HEK293 (cell line): Measurements from ENCODE around the gene IL36B.

Experiments
- CTCF ChIA-PET: fragments of 350-600 bp; formaldehyde crosslinking; extraction: SDS; loops from one replicate; lab custom pipeline; 2021; ENCODE audit warnings: antibody characterized with exemption; lab: Yijun Ruan, JAX
- POLR2A ChIA-PET: fragments of 300-600 bp; formaldehyde crosslinking; extraction: SDS; loops from one replicate; lab custom pipeline; 2020; ENCODE audit warnings: antibody characterized with exemption, inconsistent platforms; lab: Yijun Ruan, JAX
- H3K27ac ChIP-seq: fragments of 200-500 bp; sonication (Bioruptor generic); 2 replicates; pipeline ENCODE4 v1.5.1; 2014; ENCODE audit warnings: low read depth, low read length, control low read depth, inconsistent platforms; ENCODE audit errors: extremely low read depth
- H3K36me3 ChIP-seq, 2 experiments: fragments of 200-500 bp in 1 of 2; sonication (Bioruptor generic) in 1 of 2; 1 replicate in 1 of 2; 2 replicates in 1 of 2; pipeline ENCODE4 v1.5.1; 2014 to 2017; ENCODE audit warnings: inconsistent platforms in 2 of 2, low read length in 2 of 2; ENCODE audit not compliant: control insufficient read depth in 2 of 2, insufficient read depth in 1 of 2
- H3K4me1 ChIP-seq: fragments of 200-500 bp; sonication (Bioruptor generic); 2 replicates; pipeline ENCODE4 v1.5.1; 2014; ENCODE audit warnings: mild to moderate bottlenecking, low read length, inconsistent platforms; ENCODE audit not compliant: control insufficient read depth, insufficient read depth
- H3K4me3 ChIP-seq: 2 replicates; pipeline ENCODE4 v1.5.1; 2011; ENCODE audit warnings: low read depth, mild to moderate bottlenecking, control low read depth, low read length, moderate library complexity
- H3K9me3 ChIP-seq: fragments of 200-500 bp; sonication (Bioruptor generic); 2 replicates; pipeline ENCODE4 v1.5.1; 2014; ENCODE audit warnings: low read depth, low read length, inconsistent platforms; ENCODE audit not compliant: control insufficient read depth, insufficient read depth
- HOXD13 ChIP-seq: sonication (generic); formaldehyde crosslinking; IDR thresholded peaks from 2 replicates; pipeline ENCODE4 v1.8.0; 2022; ENCODE audit warnings: missing genetic modification reagents, borderline replicate concordance
- IKZF3 ChIP-seq: fragments of 450-650 bp; IDR thresholded peaks from 2 replicates; pipeline ENCODE4 v1.5.0; 2018; ENCODE audit warnings: missing biosample characterization, mild to moderate bottlenecking, missing genetic modification characterization, moderate library complexity
- KLF16 ChIP-seq: fragments of 450-650 bp; formaldehyde crosslinking; IDR thresholded peaks from 2 replicates; pipeline ENCODE4 v1.5.1; 2017; ENCODE audit warnings: missing biosample characterization, missing genetic modification characterization
- KLF9 ChIP-seq: fragments of 450-650 bp; formaldehyde crosslinking; IDR thresholded peaks from 2 replicates; pipeline ENCODE4 v1.5.1; 2016; ENCODE audit warnings: missing biosample characterization, missing genetic modification characterization, low read depth
- RBAK ChIP-seq: fragments of 450-650 bp; formaldehyde crosslinking; IDR thresholded peaks from 2 replicates; pipeline ENCODE4 v1.5.1; 2016; ENCODE audit warnings: missing biosample characterization, missing genetic modification characterization
- SETDB1 ChIP-seq: IDR thresholded peaks from one replicate; pipeline ENCODE4 v1.6.1; 2017; ENCODE audit warnings: mild to moderate bottlenecking, low read length, moderate library complexity, mixed read lengths; ENCODE audit not compliant: insufficient read length
- SP3 ChIP-seq: fragments of 450-650 bp; formaldehyde crosslinking; IDR thresholded peaks from 2 replicates; pipeline ENCODE4 v1.5.1; 2016; ENCODE audit warnings: missing biosample characterization, missing genetic modification characterization
- TCF7L2 ChIP-seq: IDR thresholded peaks from 2 replicates; pipeline ENCODE4 v1.6.1; 2011; ENCODE audit warnings: low read depth, mild to moderate bottlenecking, inconsistent platforms, low read length, moderate library complexity, borderline replicate concordance
- ZBTB17 ChIP-seq: fragments of 450-650 bp; formaldehyde crosslinking; IDR thresholded peaks from 2 replicates; pipeline ENCODE4 v1.5.1; 2016; ENCODE audit warnings: missing biosample characterization, missing genetic modification characterization
- ZBTB48 ChIP-seq: fragments of 450-650 bp; formaldehyde crosslinking; IDR thresholded peaks from 2 replicates; pipeline ENCODE4 v1.5.1; 2016; ENCODE audit warnings: missing biosample characterization, missing genetic modification characterization
- ZFP69B ChIP-seq: fragments of 450-650 bp; formaldehyde crosslinking; IDR thresholded peaks from 2 replicates; pipeline ENCODE4 v1.5.1; 2016; ENCODE audit warnings: missing biosample characterization, missing genetic modification characterization
- ZNF10 ChIP-seq: fragments of 450-650 bp; formaldehyde crosslinking; IDR thresholded peaks from 2 replicates; pipeline ENCODE4 v1.5.1; 2017; ENCODE audit warnings: missing biosample characterization, missing genetic modification characterization
- ZNF121 ChIP-seq: fragments of 450-650 bp; formaldehyde crosslinking; IDR thresholded peaks from 2 replicates; pipeline ENCODE4 v1.5.1; 2016; ENCODE audit warnings: missing biosample characterization, missing genetic modification characterization
- ZNF175 ChIP-seq: fragments of 450-650 bp; formaldehyde crosslinking; IDR thresholded peaks from 2 replicates; pipeline ENCODE4 v1.5.1; 2016; ENCODE audit warnings: missing biosample characterization, missing genetic modification characterization
- ZNF2 ChIP-seq: fragments of 450-650 bp; formaldehyde crosslinking; IDR thresholded peaks from 2 replicates; pipeline ENCODE4 v1.5.1; 2016; ENCODE audit warnings: missing biosample characterization, missing genetic modification characterization
- ZNF324 ChIP-seq: fragments of 450-650 bp; formaldehyde crosslinking; IDR thresholded peaks from 2 replicates; pipeline ENCODE4 v1.5.1; 2016; ENCODE audit warnings: missing biosample characterization, missing genetic modification characterization
- ZNF404 ChIP-seq: fragments of 450-650 bp; formaldehyde crosslinking; IDR thresholded peaks from 2 replicates; pipeline ENCODE4 v1.5.1; 2017; ENCODE audit warnings: missing biosample characterization, missing genetic modification characterization
- ZNF416 ChIP-seq: fragments of 450-650 bp; formaldehyde crosslinking; IDR thresholded peaks from 2 replicates; pipeline ENCODE4 v1.5.1; 2016; ENCODE audit warnings: missing biosample characterization, missing genetic modification characterization
- ZNF48 ChIP-seq: fragments of 450-650 bp; formaldehyde crosslinking; IDR thresholded peaks from 2 replicates; pipeline ENCODE4 v1.5.1; 2016; ENCODE audit warnings: missing biosample characterization, missing genetic modification characterization
- ZNF555 ChIP-seq: fragments of 450-650 bp; formaldehyde crosslinking; conservative IDR thresholded peaks from 2 replicates; pipeline ENCODE4 v1.5.1; 2017; ENCODE audit warnings: missing biosample characterization, mild to moderate bottlenecking, missing genetic modification characterization, inconsistent platforms
- ZNF560 ChIP-seq: fragments of 450-650 bp; formaldehyde crosslinking; IDR thresholded peaks from 2 replicates; pipeline ENCODE4 v1.5.1; 2017; ENCODE audit warnings: missing biosample characterization, missing genetic modification characterization, borderline replicate concordance
- ZNF624 ChIP-seq: fragments of 450-650 bp; formaldehyde crosslinking; IDR thresholded peaks from 2 replicates; pipeline ENCODE4 v1.5.1; 2017; ENCODE audit warnings: missing biosample characterization, missing genetic modification characterization
- ZNF670 ChIP-seq: fragments of 450-650 bp; formaldehyde crosslinking; IDR thresholded peaks from 2 replicates; pipeline ENCODE4 v1.5.1; 2016; ENCODE audit warnings: missing biosample characterization, missing genetic modification characterization, low read depth
- ZNF777 ChIP-seq: fragments of 450-650 bp; formaldehyde crosslinking; IDR thresholded peaks from 2 replicates; pipeline ENCODE4 v1.5.1; 2017; ENCODE audit warnings: missing biosample characterization, missing genetic modification characterization, borderline replicate concordance
- TF ChIP-seq, protein P1 (sequence below): fragments of 450-650 bp; formaldehyde crosslinking; IDR thresholded peaks from 2 replicates; pipeline ENCODE4 v1.5.1; 2016; ENCODE audit warnings: missing biosample characterization, missing genetic modification characterization
- TF ChIP-seq, protein P2 (sequence below): fragments of 450-650 bp; formaldehyde crosslinking; IDR thresholded peaks from 2 replicates; pipeline ENCODE4 v1.5.1; 2017; ENCODE audit warnings: missing biosample characterization, missing genetic modification characterization
- TF ChIP-seq, protein P3 (sequence below): fragments of 450-650 bp; formaldehyde crosslinking; IDR thresholded peaks from 2 replicates; pipeline ENCODE4 v1.5.1; 2016; ENCODE audit warnings: missing biosample characterization, missing genetic modification characterization
- TF ChIP-seq, protein P4 (sequence below): fragments of 450-650 bp; formaldehyde crosslinking; optimal IDR thresholded peaks from 2 replicates; pipeline ENCODE3; 2016; ENCODE audit warnings: missing biosample characterization, mild to moderate bottlenecking, missing genetic modification characterization

The IL36B gene

DNA sequence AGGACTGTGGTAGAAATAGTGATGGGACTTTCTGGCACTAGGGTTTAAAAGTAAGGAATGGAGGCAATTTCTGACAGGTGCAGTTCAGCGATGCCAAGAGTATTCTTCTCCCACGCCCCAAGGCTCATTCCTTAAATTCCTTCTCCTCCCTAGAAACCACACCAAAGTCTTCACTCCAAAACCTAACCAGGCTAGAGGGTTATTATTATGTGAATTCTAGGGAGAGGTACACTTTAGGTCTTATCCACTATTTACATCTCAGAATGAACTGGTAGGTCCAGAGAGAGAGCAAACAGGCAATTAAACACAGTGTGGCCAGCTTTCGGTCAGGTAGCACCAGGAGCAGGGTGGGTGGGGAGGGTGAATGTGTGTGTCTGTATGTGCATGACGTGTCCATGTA lies 26.5 kb upstream of the IL36B start:
- Histone ChIP-seq H3K36me3 (no peaks in the 10 kb centered on the region), H3K27ac (no peak overlapping the region), H3K4me3 (no peak overlapping the region), H3K9me3 (no peaks in the 10 kb centered on the region), H3K4me1 (no peaks in the 10 kb centered on the region)
- TF ChIP-seq KLF9 (tag by site-specific recombination) (no peak), ZNF416 (tag by site-specific recombination) (no peak), ZNF670 (tag by site-specific recombination) (no peak), IKZF3 (tag by site-specific recombination) (no peak), KLF16 (no peak), ZNF10 (no peak), ZNF48 (tag by site-specific recombination) (no peak), ZNF324 (tag by site-specific recombination) (no peak), TCF7L2 (no peak), ZNF404 (tag by site-specific recombination) (no peak), RBAK (tag by site-specific recombination) (no peak), SETDB1 (no peak), SP3 (no peak), ZNF777 (tag by site-specific recombination) (no peak), ZBTB48 (tag by site-specific recombination) (no peak), ZNF624 (tag by site-specific recombination) (no peak)
- CTCF ChIA-PET: interaction anchor here (0.7 to 2.3 kb wide), 21 partner anchors 11 to 276 kb away, joined by 3 to 27 read pairs (median 4); partner anchors contain the start of gene IL1F10
- POLR2A ChIA-PET: no interaction called here

DNA sequence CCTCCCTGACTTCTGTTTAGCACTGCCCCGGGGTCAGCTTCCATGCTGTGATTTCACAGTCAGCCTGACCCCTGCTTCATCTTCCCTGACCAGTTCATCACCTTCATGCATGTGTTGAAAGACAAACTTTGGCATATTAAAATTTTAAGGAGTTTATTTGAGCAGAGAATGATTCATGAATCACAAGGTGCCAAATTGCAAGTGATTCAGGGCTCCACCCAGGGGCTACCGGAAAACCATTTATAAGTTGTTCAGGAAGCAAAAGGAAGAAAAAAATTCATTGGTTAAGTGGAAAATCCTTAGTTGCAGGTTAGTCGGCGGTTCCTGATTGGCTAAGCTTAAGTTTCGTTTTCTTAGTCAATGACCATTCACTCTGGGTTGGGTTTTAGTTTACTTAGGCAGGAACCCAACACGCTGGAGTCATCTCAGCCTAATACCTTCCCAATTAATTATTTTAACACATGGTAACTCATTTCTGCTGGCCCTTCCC lies 25.7 kb upstream of the IL36B start:
- CTCF ChIA-PET: interaction anchor here (0.5 to 2.1 kb wide), 5 partner anchors 10 to 137 kb away, joined by 3 to 7 read pairs (median 3); partner anchors contain the start of gene IL1F10
- Histone ChIP-seq H3K4me3 (no peak overlapping the region), H3K36me3 (no peaks in the 10 kb centered on the region)
- TF ChIP-seq HOXD13 (no peak), ZFP69B (no peak), ZNF2 (tag by site-specific recombination) (no peak), ZNF121 (tag by site-specific recombination) (no peak), ZNF10 (no peak), ZNF560 (tag by site-specific recombination) (no peak)
- TF ChIP-seq, protein P1, sequence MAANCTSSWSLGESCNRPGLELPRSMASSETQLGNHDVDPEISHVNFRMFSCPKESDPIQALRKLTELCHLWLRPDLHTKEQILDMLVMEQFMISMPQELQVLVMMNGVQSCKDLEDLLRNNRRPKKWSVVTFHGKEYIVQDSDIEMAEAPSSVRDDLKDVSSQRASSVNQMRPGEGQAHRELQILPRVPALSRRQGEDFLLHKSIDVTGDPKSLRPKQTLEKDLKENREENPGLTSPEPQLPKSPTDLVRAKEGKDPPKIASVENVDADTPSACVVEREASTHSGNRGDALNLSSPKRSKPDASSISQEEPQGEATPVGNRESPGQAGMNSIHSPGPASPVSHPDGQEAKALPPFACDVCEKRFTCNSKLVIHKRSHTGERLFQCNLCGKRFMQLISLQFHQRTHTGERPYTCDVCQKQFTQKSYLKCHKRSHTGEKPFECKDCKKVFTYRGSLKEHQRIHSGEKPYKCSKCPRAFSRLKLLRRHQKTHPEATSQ: no peak
- TF ChIP-seq, all 188 proteins: peak for 0
- Histone ChIP-seq H3K9me3 (no peaks in the 10 kb centered on the region), H3K4me1 (no peaks in the 10 kb centered on the region), H3K27ac (no peak overlapping the region)
- POLR2A ChIA-PET: no interaction called here

DNA sequence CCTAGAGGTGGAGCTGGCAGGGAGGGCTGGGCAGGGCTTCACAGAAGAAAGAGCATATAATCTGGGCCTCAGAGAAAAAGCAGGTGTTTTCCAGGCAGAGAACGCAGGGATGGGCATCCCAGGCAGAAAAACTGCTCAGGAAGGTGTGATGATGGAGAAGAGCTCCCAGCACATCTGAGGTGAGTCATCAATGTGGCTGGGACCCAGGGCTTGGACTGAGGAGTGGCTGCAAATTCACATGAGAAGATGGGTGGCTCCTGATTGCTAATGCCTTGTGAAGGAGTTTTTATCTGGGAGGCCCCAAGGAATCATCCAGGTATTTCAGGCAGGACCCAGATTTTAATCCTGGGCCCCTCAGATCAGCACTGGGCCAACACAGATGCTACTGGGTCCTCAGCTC lies 25.3 kb upstream of the IL36B start:
- ChIA-PET POLR2A (no interaction called here), CTCF (interaction anchor here (0.6 to 1.7 kb wide), 4 partner anchors 13 to 137 kb away, joined by 3 to 7 read pairs (median 3); no protein-coding TSS in a partner anchor)
- Histone ChIP-seq H3K27ac (no peak overlapping the region), H3K36me3 (no peaks in the 10 kb centered on the region), H3K9me3 (no peaks in the 10 kb centered on the region), H3K4me1 (no peaks in the 10 kb centered on the region), H3K4me3 (no peak overlapping the region)
- TF ChIP-seq, protein P2, sequence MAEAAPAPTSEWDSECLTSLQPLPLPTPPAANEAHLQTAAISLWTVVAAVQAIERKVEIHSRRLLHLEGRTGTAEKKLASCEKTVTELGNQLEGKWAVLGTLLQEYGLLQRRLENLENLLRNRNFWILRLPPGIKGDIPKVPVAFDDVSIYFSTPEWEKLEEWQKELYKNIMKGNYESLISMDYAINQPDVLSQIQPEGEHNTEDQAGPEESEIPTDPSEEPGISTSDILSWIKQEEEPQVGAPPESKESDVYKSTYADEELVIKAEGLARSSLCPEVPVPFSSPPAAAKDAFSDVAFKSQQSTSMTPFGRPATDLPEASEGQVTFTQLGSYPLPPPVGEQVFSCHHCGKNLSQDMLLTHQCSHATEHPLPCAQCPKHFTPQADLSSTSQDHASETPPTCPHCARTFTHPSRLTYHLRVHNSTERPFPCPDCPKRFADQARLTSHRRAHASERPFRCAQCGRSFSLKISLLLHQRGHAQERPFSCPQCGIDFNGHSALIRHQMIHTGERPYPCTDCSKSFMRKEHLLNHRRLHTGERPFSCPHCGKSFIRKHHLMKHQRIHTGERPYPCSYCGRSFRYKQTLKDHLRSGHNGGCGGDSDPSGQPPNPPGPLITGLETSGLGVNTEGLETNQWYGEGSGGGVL (tag by site-specific recombination): no peak
- TF ChIP-seq, protein P3, sequence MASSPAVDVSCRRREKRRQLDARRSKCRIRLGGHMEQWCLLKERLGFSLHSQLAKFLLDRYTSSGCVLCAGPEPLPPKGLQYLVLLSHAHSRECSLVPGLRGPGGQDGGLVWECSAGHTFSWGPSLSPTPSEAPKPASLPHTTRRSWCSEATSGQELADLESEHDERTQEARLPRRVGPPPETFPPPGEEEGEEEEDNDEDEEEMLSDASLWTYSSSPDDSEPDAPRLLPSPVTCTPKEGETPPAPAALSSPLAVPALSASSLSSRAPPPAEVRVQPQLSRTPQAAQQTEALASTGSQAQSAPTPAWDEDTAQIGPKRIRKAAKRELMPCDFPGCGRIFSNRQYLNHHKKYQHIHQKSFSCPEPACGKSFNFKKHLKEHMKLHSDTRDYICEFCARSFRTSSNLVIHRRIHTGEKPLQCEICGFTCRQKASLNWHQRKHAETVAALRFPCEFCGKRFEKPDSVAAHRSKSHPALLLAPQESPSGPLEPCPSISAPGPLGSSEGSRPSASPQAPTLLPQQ (tag by site-specific recombination): no peak
- TF ChIP-seq ZNF624 (tag by site-specific recombination) (no peak), ZBTB17 (tag by site-specific recombination) (no peak), SETDB1 (no peak), ZNF555 (no peak), ZNF175 (no peak)
- TF ChIP-seq, protein P4, sequence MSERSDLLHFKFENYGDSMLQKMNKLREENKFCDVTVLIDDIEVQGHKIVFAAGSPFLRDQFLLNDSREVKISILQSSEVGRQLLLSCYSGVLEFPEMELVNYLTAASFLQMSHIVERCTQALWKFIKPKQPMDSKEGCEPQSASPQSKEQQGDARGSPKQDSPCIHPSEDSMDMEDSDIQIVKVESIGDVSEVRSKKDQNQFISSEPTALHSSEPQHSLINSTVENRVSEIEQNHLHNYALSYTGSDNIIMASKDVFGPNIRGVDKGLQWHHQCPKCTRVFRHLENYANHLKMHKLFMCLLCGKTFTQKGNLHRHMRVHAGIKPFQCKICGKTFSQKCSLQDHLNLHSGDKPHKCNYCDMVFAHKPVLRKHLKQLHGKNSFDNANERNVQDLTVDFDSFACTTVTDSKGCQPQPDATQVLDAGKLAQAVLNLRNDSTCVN (tag by site-specific recombination): no peak
